Tibial nerve (tissue), 4 donors: ENCODE results near the gene TPSB2. TPM values are rescaled to one million over a fixed set of nuclear protein-coding genes. Genes with fewer than 3 reads are reported as not detected.

Experiments used
- DNase-seq, 2 donors: peaks; one replicate each; pipeline ENCODE4 v3.0.0-alpha.2; 2019; ENCODE audit warnings: low spot score in 2 of 2
- H3K27ac ChIP-seq, 4 donors: fragments of 200-600 bp; sonication (generic) in 3 of 4; one replicate each; pipeline ENCODE4 v1.5.1; 2017 to 2019; ENCODE audit warnings: mild to moderate bottlenecking in 1 of 4
- H3K27me3 ChIP-seq, 2 donors: fragments of 200-600 bp; sonication (generic) in 1 of 2; one replicate each; pipeline versions ENCODE4 v1.5.1 to v1.6.0; 2017 to 2019
- H3K36me3 ChIP-seq, 3 donors: fragments of 200-600 bp; sonication (generic); one replicate each; pipeline ENCODE4 v1.5.1; 2018 to 2019
- H3K4me1 ChIP-seq, 4 donors: fragments of 200-600 bp; sonication (generic) in 3 of 4; one replicate each; pipeline ENCODE4 v1.5.1; 2017 to 2019
- H3K4me3 ChIP-seq, 4 donors: fragments of 200-600 bp; sonication (generic) in 3 of 4; one replicate each; pipeline ENCODE4 v1.5.1; 2017 to 2019; ENCODE audit warnings: mild to moderate bottlenecking in 1 of 4, moderate library complexity in 1 of 4
- H3K9me3 ChIP-seq, 4 donors: fragments of 200-600 bp; sonication (generic) in 3 of 4; one replicate each; pipeline ENCODE4 v1.5.1; 2017 to 2019
- EP300 ChIP-seq, 2 donors: sonication (generic); formaldehyde crosslinking; IDR thresholded peaks; one replicate each; pipeline ENCODE4 v1.6.1; 2017; ENCODE audit warnings: antibody characterized with exemption in 2 of 2, mild to moderate bottlenecking in 1 of 2
- POLR2A ChIP-seq, 2 donors: fragments of 450-650 bp; IDR thresholded peaks; one replicate each; pipeline ENCODE4 v1.6.1; 2017; ENCODE audit warnings: antibody characterized with exemption in 2 of 2, mild to moderate bottlenecking in 2 of 2, moderate library complexity in 2 of 2
- WGBS, 2 donors: methylation state at CpG; one replicate each; pipeline ENCODE4 v1.1.5; 2018; 5-methylcytosine and 5-hydroxymethylcytosine counted together
- total RNA-seq, 4 donors: library from RNA; depleted of rRNA; stranded (reverse); fragments of >200 nt; gene quantifications; one replicate each; pipeline ENCODE4 v1.1.0, GENCODE V29; 2016
- TF ChIP-seq, protein P1 (sequence below), 5 experiments: fragments of 200-600 bp in 3 of 5; fragments of 450-650 bp in 2 of 5; sonication (generic) in 3 of 5; IDR thresholded peaks; one replicate each; pipeline ENCODE4 v1.5.1; 2016 to 2019; ENCODE audit warnings: antibody characterized with exemption in 5 of 5, mild to moderate bottlenecking in 3 of 5, moderate library complexity in 2 of 5

The TPSB2 gene
- total RNA-seq, 4 donors from 2014 or later, result 14.7 to 59.0 (median 29.1) TPM

- TF ChIP-seq POLR2A (IDR thresholded peaks at IDR 0.05) (no peak), EP300 (IDR thresholded peaks at IDR 0.05) (no peak)
- TF ChIP-seq, protein P1, sequence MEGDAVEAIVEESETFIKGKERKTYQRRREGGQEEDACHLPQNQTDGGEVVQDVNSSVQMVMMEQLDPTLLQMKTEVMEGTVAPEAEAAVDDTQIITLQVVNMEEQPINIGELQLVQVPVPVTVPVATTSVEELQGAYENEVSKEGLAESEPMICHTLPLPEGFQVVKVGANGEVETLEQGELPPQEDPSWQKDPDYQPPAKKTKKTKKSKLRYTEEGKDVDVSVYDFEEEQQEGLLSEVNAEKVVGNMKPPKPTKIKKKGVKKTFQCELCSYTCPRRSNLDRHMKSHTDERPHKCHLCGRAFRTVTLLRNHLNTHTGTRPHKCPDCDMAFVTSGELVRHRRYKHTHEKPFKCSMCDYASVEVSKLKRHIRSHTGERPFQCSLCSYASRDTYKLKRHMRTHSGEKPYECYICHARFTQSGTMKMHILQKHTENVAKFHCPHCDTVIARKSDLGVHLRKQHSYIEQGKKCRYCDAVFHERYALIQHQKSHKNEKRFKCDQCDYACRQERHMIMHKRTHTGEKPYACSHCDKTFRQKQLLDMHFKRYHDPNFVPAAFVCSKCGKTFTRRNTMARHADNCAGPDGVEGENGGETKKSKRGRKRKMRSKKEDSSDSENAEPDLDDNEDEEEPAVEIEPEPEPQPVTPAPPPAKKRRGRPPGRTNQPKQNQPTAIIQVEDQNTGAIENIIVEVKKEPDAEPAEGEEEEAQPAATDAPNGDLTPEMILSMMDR (IDR thresholded peaks at IDR 0.05), result no peak
- Histone ChIP-seq H3K9me3 (no peaks in the 10 kb centered on the region), H3K4me1 (no peaks in the 10 kb centered on the region), H3K27me3 (peaks cover 0 to 70% of the 10 kb centered on the region in 2 donors), H3K27ac (no peak overlapping the region), H3K36me3 (no peaks in the 10 kb centered on the region), H3K4me3 (no peak overlapping the region)
- no peak for DNase-seq
- 69 to 74% methylated on average over 13 to 19 of the region's 36 CpGs for WGBS, 2 donors
Measured at GRCh38 chr16:1260101-1260680, 30.2 kb upstream of the TPSB2 start.

DNA sequence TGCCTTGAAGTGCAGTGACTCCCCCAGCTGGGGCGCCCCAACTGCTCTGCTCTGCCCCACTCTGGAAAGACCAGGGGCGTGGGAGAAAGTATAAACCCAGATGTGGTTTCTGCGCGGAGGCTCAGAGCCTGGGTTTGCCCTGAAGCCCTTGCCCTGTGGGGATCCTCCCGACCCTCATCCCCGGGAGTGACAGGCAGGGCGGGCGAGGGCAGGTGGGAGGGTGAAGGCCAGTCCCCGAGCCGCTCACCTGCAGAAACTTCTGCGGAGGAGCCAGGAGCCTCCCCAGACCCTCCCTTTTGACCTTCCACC, 29.7 kb upstream of the TPSB2 start:
- Histone ChIP-seq H3K9me3 (no peaks in the 10 kb centered on the region), H3K36me3 (no peaks in the 10 kb centered on the region), H3K4me1 (no peaks in the 10 kb centered on the region), H3K27ac (no peak overlapping the region), H3K27me3 (peaks cover 0 to 70% of the 10 kb centered on the region in 2 donors), H3K4me3 (no peak overlapping the region)
- DNase-seq, result no peak
- TF ChIP-seq, protein P1 (IDR thresholded peaks at IDR 0.05), result no peak
- TF ChIP-seq EP300 (IDR thresholded peaks at IDR 0.05) (no peak), POLR2A (IDR thresholded peaks at IDR 0.05) (no peak)
- 22 to 27% methylated on average over 4 to 11 of the region's 11 CpGs for WGBS, 2 donors

DNA sequence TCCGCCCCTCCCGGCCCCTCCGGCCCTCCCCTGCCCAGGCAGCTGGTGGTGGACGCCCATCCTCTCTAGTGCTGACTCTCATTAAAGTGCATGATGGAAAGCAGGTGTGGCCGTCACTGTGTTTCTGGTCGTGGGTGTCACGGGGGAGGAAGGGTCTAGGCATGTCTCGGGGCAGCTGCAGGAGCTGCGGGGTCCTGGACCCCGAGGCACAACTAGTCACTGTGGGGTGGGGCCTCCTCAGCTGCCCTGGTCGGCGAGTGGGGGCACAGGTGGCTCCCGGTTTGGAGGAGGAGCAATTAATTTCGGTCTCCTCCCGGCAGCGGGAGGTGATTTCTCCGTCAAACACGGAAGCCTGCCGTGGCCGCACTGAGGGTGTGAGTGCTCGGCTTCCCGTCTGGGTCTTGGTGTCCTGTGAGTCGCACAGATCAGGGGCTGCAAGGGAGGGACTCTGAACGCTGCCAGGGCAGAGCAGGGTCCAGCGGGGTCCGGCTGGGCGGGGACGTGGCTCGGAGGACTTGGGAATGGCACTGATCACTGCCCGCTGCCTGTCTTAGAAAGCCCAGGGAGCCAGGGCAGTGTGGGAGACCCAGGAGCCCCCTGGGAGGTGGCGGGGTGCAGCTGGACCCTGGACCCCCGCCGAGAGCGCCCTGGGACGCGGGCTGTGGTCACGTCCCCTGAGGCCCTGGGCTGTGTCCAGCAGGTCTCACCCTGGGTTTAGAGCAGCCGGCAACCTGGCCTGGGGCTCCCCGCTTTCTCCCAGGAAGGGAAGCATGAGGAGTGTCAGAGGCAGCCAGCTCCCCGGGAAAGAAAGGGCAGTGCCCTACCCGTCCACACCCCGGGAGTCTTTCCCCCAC, 29.1 kb upstream of the TPSB2 start:
- no peak overlapping the region for H3K27ac ChIP-seq
- no peaks in the 10 kb centered on the region for H3K4me1 ChIP-seq
- 17 to 21% methylated on average over 20 to 32 of the region's 42 CpGs for WGBS, 2 donors
- H3K9me3 ChIP-seq, result no peaks in the 10 kb centered on the region
- no peaks in the 10 kb centered on the region for H3K36me3 ChIP-seq
- no peak for DNase-seq
- TF ChIP-seq, protein P1 (IDR thresholded peaks at IDR 0.05), result no peak
- no peak for TF ChIP-seq EP300 (IDR thresholded peaks at IDR 0.05)
- TF ChIP-seq POLR2A (IDR thresholded peaks at IDR 0.05), result no peak
- no peak overlapping the region for H3K4me3 ChIP-seq
- H3K27me3 ChIP-seq, result peaks cover 0 to 70% of the 10 kb centered on the region in 2 donors

DNA sequence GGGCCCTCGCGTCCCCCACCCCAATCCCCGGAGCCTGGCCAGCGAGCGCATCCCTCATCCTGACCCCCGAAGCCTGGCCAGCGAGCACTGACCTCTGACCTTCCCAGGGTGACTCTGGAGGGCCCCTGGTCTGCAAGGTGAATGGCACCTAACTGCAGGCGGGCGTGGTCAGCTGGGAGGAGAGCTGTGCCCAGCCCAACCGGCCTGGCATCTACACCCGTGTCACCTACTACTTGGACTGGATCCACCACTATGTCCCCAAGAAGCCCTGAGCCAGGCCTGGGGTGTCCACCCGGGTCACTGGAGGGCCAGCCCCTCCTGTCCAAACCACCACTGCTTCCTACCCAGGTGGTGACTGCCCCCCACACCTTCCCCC, 28.2 kb upstream of the TPSB2 start:
- Histone ChIP-seq H3K4me3 (no peak overlapping the region), H3K27me3 (peaks cover 0 to 69% of the 10 kb centered on the region in 2 donors), H3K36me3 (no peaks in the 10 kb centered on the region), H3K4me1 (no peaks in the 10 kb centered on the region), H3K9me3 (no peaks in the 10 kb centered on the region), H3K27ac (no peak overlapping the region)
- DNase-seq, result no peak
- 64% methylated on average over 10 to 11 of the region's 12 CpGs for WGBS, 2 donors
- TF ChIP-seq POLR2A (IDR thresholded peaks at IDR 0.05) (no peak), EP300 (IDR thresholded peaks at IDR 0.05) (no peak)

DNA sequence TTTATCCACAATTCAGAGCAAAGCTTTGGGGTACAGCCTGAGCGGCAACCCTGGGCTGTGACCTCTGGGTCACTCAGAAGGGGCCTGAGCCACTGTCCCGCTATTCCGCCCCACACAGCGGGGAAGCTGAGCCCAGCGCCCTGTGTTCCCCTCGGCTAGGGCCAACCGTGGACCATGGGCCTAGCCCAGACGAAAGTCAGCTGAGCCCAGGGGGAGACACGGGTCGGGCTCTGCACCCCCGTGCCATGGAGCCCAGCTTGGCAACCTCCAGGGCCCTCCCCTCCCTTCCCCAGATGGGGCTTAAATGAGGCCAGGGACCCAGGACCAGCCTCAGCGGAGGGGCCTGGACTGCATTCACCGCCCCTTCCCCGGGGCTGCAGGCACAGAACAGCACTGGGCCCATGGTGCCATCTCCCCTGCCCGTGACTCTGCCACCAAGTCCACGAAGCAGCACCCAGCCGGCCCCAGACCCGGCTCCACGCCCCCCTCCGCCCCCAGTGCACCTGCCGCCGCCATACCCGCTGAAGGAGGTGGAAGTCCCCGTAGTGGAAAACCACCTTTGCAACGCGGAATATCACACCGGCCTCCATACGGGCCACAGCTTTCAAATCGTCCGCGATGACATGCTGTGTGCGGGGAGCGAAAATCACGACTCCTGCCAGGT, 27.7 kb upstream of the TPSB2 start:
- no peak overlapping the region for H3K27ac ChIP-seq
- peaks cover 0 to 64% of the 10 kb centered on the region in 2 donors for H3K27me3 ChIP-seq
- H3K4me1 ChIP-seq, result no peaks in the 10 kb centered on the region
- TF ChIP-seq EP300 (IDR thresholded peaks at IDR 0.05), result no peak
- TF ChIP-seq POLR2A (IDR thresholded peaks at IDR 0.05), result no peak
- TF ChIP-seq, protein P1 (IDR thresholded peaks at IDR 0.05), result no peak
- H3K36me3 ChIP-seq, result no peaks in the 10 kb centered on the region
- no peaks in the 10 kb centered on the region for H3K9me3 ChIP-seq
- WGBS, 2 donors, result 77 to 85% methylated on average over 26 to 32 of the region's 34 CpGs
- no peak overlapping the region for H3K4me3 ChIP-seq
- DNase-seq, result no peak
